ENCODE results near the gene RPL27. TPM values are rescaled to one million over a fixed set of nuclear protein-coding genes. Genes with fewer than 3 reads are reported as not detected.

RPL27 gene
- total and polyA plus RNA-seq, 2 of the 13 experiments (the other 11 are each of a cell fraction or from before 2014, with no cell fraction given): 1,585 to 5,840 TPM

DNA sequence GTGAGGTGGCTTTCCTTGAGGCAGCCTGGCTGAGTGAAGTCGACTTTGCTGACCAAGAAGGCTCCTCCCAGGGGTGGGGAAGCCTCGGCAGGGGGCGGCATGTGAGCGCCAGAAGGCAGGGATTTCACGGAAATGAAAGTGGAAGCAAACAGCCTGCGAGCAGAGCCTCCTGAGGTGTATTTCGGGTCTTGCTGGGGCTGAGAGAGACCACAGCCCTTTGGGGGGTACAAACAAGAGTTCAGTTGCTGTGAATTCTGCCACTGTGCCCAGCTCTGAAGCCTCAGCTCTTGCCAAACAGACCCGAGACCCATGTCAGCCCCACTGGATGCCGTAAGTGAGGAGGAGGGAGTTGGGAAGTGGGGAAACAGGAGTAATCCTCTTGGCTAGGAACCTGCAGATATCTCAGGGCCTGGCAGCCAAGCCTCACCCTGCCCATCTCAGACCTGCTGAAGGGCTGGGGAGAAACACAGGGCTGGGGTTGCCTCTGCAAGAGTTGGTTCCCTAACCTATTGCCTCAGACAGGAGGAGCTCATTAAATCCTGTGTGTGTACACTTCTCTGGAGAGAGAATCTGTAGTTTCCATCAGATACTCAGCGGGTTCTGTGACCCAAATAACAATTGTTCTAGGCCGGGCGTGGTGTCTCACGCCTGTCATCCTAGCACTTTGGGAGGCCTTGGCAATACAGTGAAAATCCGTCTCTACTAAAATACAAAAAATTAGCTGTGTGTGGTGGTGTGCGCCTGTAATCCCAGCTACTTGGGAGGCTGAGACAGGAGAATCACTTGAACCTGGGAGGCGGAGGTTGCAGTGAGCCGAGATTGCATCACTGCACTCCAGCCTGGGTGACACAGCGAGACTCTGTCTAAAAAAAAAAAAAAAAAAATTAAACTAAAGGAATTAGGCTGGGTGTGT is 8.7 kb downstream of the RPL27 start, which contains the start of gene IFI35 (continued):
- TF ChIP-seq, protein P1, sequence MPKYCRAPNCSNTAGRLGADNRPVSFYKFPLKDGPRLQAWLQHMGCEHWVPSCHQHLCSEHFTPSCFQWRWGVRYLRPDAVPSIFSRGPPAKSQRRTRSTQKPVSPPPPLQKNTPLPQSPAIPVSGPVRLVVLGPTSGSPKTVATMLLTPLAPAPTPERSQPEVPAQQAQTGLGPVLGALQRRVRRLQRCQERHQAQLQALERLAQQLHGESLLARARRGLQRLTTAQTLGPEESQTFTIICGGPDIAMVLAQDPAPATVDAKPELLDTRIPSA (CRISPR knock-in tag; IDR thresholded peaks at IDR 0.05; ENCODE audit: borderline replicate concordance): no peak
- TF ChIP-seq SRSF9 (IDR thresholded peaks at IDR 0.05; ENCODE audit: borderline replicate concordance, insufficient read depth, low read depth, low read length, poor library complexity, severe bottlenecking): no peak
- TF ChIP-seq, protein P2, sequence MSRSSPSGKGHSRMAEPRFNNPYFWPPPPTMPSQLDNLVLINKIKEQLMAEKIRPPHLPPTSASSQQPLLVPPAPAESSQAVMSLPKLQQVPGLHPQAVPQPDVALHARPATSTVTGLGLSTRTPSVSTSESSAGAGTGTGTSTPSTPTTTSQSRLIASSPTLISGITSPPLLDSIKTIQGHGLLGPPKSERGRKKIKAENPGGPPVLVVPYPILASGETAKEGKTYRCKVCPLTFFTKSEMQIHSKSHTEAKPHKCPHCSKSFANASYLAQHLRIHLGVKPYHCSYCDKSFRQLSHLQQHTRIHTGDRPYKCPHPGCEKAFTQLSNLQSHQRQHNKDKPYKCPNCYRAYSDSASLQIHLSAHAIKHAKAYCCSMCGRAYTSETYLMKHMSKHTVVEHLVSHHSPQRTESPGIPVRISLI (CRISPR knock-in tag; IDR thresholded peaks at IDR 0.05; ENCODE audit: borderline replicate concordance): peak; percentile 25; the same call in 1 of the 2 replicates
- TF ChIP-seq STAG1 (CRISPR knock-in tag; IDR thresholded peaks at IDR 0.05): peak; percentile 96
- no peak for TF ChIP-seq FOXP1 (IDR thresholded peaks at IDR 0.05)
- TF ChIP-seq FOXP1 (CRISPR knock-in tag; IDR thresholded peaks at IDR 0.05): no peak
- TF ChIP-seq, protein P3, sequence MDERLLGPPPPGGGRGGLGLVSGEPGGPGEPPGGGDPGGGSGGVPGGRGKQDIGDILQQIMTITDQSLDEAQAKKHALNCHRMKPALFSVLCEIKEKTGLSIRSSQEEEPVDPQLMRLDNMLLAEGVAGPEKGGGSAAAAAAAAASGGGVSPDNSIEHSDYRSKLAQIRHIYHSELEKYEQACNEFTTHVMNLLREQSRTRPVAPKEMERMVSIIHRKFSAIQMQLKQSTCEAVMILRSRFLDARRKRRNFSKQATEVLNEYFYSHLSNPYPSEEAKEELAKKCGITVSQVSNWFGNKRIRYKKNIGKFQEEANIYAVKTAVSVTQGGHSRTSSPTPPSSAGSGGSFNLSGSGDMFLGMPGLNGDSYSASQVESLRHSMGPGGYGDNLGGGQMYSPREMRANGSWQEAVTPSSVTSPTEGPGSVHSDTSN (CRISPR knock-in tag; IDR thresholded peaks at IDR 0.05): no peak
- no peak for TF ChIP-seq MIER3 (CRISPR knock-in tag; IDR thresholded peaks at IDR 0.05; ENCODE audit: borderline replicate concordance)
- TF ChIP-seq ZNF350 (CRISPR knock-in tag; IDR thresholded peaks at IDR 0.05; ENCODE audit: borderline replicate concordance, low read depth): peak; percentile 45; the same call in 1 of the 2 replicates
- TF ChIP-seq, protein P4, sequence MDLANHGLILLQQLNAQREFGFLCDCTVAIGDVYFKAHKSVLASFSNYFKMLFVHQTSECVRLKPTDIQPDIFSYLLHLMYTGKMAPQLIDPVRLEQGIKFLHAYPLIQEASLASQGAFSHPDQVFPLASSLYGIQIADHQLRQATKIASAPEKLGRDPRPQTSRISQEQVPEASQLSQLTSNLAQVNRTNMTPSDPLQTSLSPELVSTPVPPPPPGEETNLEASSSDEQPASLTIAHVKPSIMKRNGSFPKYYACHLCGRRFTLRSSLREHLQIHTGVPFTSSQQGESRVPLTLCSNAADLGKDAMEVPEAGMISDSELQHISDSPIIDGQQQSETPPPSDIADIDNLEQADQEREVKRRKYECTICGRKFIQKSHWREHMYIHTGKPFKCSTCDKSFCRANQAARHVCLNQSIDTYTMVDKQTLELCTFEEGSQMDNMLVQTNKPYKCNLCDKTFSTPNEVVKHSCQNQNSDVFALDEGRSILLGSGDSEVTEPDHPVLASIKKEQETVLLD (CRISPR knock-in tag; IDR thresholded peaks at IDR 0.05; ENCODE audit: low read depth): no peak
- no peak for TF ChIP-seq TP53 (CRISPR knock-in tag; conservative IDR thresholded peaks at IDR 0.05)
- TF ChIP-seq IKZF1 (IDR thresholded peaks at IDR 0.05): no peak
- no peak for TF ChIP-seq ZNF234 (CRISPR knock-in tag; conservative IDR thresholded peaks at IDR 0.05)
- TF ChIP-seq, protein P5, sequence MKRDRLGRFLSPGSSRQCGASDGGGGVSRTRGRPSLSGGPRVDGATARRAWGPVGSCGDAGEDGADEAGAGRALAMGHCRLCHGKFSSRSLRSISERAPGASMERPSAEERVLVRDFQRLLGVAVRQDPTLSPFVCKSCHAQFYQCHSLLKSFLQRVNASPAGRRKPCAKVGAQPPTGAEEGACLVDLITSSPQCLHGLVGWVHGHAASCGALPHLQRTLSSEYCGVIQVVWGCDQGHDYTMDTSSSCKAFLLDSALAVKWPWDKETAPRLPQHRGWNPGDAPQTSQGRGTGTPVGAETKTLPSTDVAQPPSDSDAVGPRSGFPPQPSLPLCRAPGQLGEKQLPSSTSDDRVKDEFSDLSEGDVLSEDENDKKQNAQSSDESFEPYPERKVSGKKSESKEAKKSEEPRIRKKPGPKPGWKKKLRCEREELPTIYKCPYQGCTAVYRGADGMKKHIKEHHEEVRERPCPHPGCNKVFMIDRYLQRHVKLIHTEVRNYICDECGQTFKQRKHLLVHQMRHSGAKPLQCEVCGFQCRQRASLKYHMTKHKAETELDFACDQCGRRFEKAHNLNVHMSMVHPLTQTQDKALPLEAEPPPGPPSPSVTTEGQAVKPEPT (CRISPR knock-in tag; IDR thresholded peaks at IDR 0.05; ENCODE audit: low read depth): no peak; the same call in 1 of the 2 replicates
- TF ChIP-seq ZZZ3 (CRISPR knock-in tag; IDR thresholded peaks at IDR 0.05; ENCODE audit: borderline replicate concordance): no peak
- 0 out of 2 replicates have a peak, but pooled peaks have one; percentile 14 for TF ChIP-seq BHLHE40 (IDR thresholded peaks at IDR 0.05; ENCODE audit: low read length)
- TF ChIP-seq, protein P6, sequence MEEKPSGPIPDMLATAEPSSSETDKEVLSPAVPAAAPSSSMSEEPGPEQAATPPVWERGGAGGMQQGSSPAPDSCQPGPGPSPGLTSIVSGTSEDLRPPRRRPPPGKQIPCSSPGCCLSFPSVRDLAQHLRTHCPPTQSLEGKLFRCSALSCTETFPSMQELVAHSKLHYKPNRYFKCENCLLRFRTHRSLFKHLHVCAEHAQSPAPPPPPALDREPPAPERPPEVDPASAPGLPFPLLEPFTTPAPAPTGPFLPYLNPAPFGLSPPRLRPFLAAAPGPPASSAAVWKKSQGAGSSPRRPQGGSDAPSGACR (CRISPR knock-in tag; IDR thresholded peaks at IDR 0.05): peak; percentile 51; the same call in 1 of the 2 replicates
- TF ChIP-seq, protein P7, sequence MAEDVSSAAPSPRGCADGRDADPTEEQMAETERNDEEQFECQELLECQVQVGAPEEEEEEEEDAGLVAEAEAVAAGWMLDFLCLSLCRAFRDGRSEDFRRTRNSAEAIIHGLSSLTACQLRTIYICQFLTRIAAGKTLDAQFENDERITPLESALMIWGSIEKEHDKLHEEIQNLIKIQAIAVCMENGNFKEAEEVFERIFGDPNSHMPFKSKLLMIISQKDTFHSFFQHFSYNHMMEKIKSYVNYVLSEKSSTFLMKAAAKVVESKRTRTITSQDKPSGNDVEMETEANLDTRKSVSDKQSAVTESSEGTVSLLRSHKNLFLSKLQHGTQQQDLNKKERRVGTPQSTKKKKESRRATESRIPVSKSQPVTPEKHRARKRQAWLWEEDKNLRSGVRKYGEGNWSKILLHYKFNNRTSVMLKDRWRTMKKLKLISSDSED (CRISPR knock-in tag; IDR thresholded peaks at IDR 0.05): no peak
- peak; percentile 98 for TF ChIP-seq ZNF460 (CRISPR knock-in tag; IDR thresholded peaks at IDR 0.05; ENCODE audit: borderline replicate concordance)

Measured in HepG2 (cell line).